Measurements from ENCODE around the gene SLC52A1. TPM values are rescaled to one million over a fixed set of nuclear protein-coding genes. Genes with fewer than 3 reads are reported as not detected.

Gene SLC52A1
- polyA plus RNA-seq, 2 of the 4 experiments (the other 2 are of a cell fraction) = 1.0 to 1.4 TPM

- FAIRE-seq = no peak
- Histone ChIP-seq H3K9me3 (no peaks in the 10 kb centered on the region), H3K4me1 (peaks cover 26% of the 10 kb centered on the region), H3K4me3 (no peak overlapping the region), H3K4me2 (peak overlapping the region; percentile 89; the same call in 2 of the 3 replicates), H3K27ac (peak overlapping the region in 1 of 2 experiments; percentile 91; a peak in 3 of 6 replicates)
- DNase-seq (ENCODE audit: low read depth in 1 of 2, low spot score in 1 of 2) = no peak
- TF ChIP-seq JUN (IDR thresholded peaks at IDR 0.05) (no peak), EHF (CRISPR knock-in tag; IDR thresholded peaks at IDR 0.05) (no peak), SMC3 (IDR thresholded peaks at IDR 0.05) (no peak), RARB (CRISPR knock-in tag; IDR thresholded peaks at IDR 0.05) (no peak), MAFK (IDR thresholded peaks at IDR 0.05; ENCODE audit: partially characterized antibody) (no peak), PHF8 (IDR thresholded peaks at IDR 0.05; ENCODE audit: borderline replicate concordance, low read depth) (no peak), HDAC2 (IDR thresholded peaks at IDR 0.05) (no peak), CHD4 (IDR thresholded peaks at IDR 0.05; ENCODE audit: borderline replicate concordance) (no peak), HMGXB4 (CRISPR knock-in tag; IDR thresholded peaks at IDR 0.05; ENCODE audit: borderline replicate concordance) (no peak), SREBF2 (IDR thresholded peaks at IDR 0.05) (no peak), GATA3 (IDR thresholded peaks at IDR 0.05; ENCODE audit: borderline replicate concordance) (no peak), ZNF302 (CRISPR knock-in tag; IDR thresholded peaks at IDR 0.05) (no peak), ZC3H11A (IDR thresholded peaks at IDR 0.05) (no peak), FOXS1 (CRISPR knock-in tag; IDR thresholded peaks at IDR 0.05) (no peak)
- 75% methylated on average over 8 of the region's 11 CpGs for WGBS (ENCODE audit: missing lambda C conversion rate)
- no peak for ATAC-seq
- ChIA-PET POLR2A (no interaction called here), CTCF (interaction anchor here (0.6 to 4.3 kb wide), 8 partner anchors 13 to 62 kb away, joined by 3 to 18 read pairs (median 6); partner anchors contain the start of genes CAMTA2 and SPAG7)
Observed at GRCh38 chr17:5000237-5000639, 35.0 kb downstream of the SLC52A1 start.

GRCh38 chr17:4999430-5000093 lies 35.7 kb downstream of the SLC52A1 start:
- Histone ChIP-seq H3K27ac (peak overlapping the region; percentile 87 to 91), H3K4me2 (peak overlapping the region; percentile 89), H3K4me1 (peaks cover 26% of the 10 kb centered on the region), H3K9me3 (no peaks in the 10 kb centered on the region), H3K4me3 (peak overlapping the region; percentile 95)
- ATAC-seq (no peak), DNase-seq (ENCODE audit: low read depth in 1 of 2, low spot score in 1 of 2) (no peak), FAIRE-seq (no peak)
- no peak for TF ChIP-seq MAZ (IDR thresholded peaks at IDR 0.05; ENCODE audit: borderline replicate concordance, low read depth, low read length)
- TF ChIP-seq EP300 (IDR thresholded peaks at IDR 0.05) = no peak
- TF ChIP-seq CHD2 (IDR thresholded peaks at IDR 0.05; ENCODE audit: low read length, partially characterized antibody) = no peak
- TF ChIP-seq TFCP2L1 (CRISPR knock-in tag; IDR thresholded peaks at IDR 0.05) = no peak
- no peak for TF ChIP-seq HOXB5 (CRISPR knock-in tag; IDR thresholded peaks at IDR 0.05)
- TF ChIP-seq HES2 (IDR thresholded peaks at IDR 0.05) = no peak
- no peak for TF ChIP-seq CTCF (IDR thresholded peaks at IDR 0.05)
- CTCF ChIA-PET = interaction anchor here (1.1 to 4.3 kb wide), 6 partner anchors 12 to 62 kb away, joined by 3 to 18 read pairs (median 8); partner anchors contain the start of genes CAMTA2 and SPAG7
- POLR2A ChIA-PET = no interaction called here
- 75% methylated on average over 12 of the region's 12 CpGs for WGBS (ENCODE audit: missing lambda C conversion rate)
